A549 (cell line): ENCODE results near the gene PHPT1.

ENCODE experiments used
- BHLHE40 ChIP-seq: IDR thresholded peaks from 2 replicates; pipeline ENCODE4 v1.6.1; 2012; ENCODE audit warnings: low read depth, low read length, inconsistent platforms
- CHD2 ChIP-seq: fragments of 150-350 bp; IDR thresholded peaks from 2 replicates; pipeline ENCODE4 v1.6.1; 2014; ENCODE audit warnings: low read length; ENCODE audit not compliant: partially characterized antibody
- KDM1A ChIP-seq: fragments of 200-600 bp; sonication (generic); IDR thresholded peaks from 2 replicates; pipeline ENCODE4 v1.6.1; 2016; ENCODE audit warnings: low read depth, mild to moderate bottlenecking
- MYC ChIP-seq: IDR thresholded peaks from 2 replicates; pipeline ENCODE4 v1.6.1; 2012; ENCODE audit warnings: mild to moderate bottlenecking, inconsistent platforms, low read length, improper control_type of control experiment, borderline replicate concordance
- NR3C1 ChIP-seq: fragments of >200 bp; sonication (Bioruptor Twin); formaldehyde crosslinking; IDR thresholded peaks from 3 replicates; pipeline ENCODE4 v1.6.1; 2017
- PHF8 ChIP-seq: fragments of 200-600 bp; sonication (generic); IDR thresholded peaks from 2 replicates; pipeline ENCODE4 v1.6.1; 2016; ENCODE audit warnings: low read depth, mild to moderate bottlenecking, antibody characterized with exemption, moderate library complexity, borderline replicate concordance
- POLR2A ChIP-seq: IDR thresholded peaks from 2 replicates; pipeline ENCODE4 v1.6.1; 2012; ENCODE audit warnings: mild to moderate bottlenecking, low read length
- RCOR1 ChIP-seq: fragments of 150-350 bp; IDR thresholded peaks from 2 replicates; pipeline ENCODE4 v1.6.1; 2014; ENCODE audit warnings: antibody characterized with exemption, low read length, low read depth
- ZNF302 ChIP-seq: fragments of 250-450 bp; sonication (Bioruptor Pico); IDR thresholded peaks from 2 replicates; pipeline ENCODE4 v1.9.0; 2021; ENCODE audit warnings: inconsistent platforms, mild to moderate bottlenecking, moderate library complexity
- TF ChIP-seq, protein P1 (sequence below): fragments of >200 bp; sonication (Bioruptor Twin); formaldehyde crosslinking; IDR thresholded peaks from 3 replicates; pipeline ENCODE4 v1.5.1; 2016
- TF ChIP-seq, protein P2 (sequence below): fragments of 250-450 bp; sonication (Bioruptor Pico); IDR thresholded peaks from 2 replicates; pipeline ENCODE4 v1.5.0; 2021; ENCODE audit warnings: mild to moderate bottlenecking, moderate library complexity, borderline replicate concordance
- TF ChIP-seq, protein P3 (sequence below): fragments of 200-600 bp; sonication (generic); IDR thresholded peaks from 2 replicates; pipeline ENCODE4 v1.6.1; 2016; ENCODE audit warnings: antibody characterized with exemption, mild to moderate bottlenecking, moderate library complexity

DNA sequence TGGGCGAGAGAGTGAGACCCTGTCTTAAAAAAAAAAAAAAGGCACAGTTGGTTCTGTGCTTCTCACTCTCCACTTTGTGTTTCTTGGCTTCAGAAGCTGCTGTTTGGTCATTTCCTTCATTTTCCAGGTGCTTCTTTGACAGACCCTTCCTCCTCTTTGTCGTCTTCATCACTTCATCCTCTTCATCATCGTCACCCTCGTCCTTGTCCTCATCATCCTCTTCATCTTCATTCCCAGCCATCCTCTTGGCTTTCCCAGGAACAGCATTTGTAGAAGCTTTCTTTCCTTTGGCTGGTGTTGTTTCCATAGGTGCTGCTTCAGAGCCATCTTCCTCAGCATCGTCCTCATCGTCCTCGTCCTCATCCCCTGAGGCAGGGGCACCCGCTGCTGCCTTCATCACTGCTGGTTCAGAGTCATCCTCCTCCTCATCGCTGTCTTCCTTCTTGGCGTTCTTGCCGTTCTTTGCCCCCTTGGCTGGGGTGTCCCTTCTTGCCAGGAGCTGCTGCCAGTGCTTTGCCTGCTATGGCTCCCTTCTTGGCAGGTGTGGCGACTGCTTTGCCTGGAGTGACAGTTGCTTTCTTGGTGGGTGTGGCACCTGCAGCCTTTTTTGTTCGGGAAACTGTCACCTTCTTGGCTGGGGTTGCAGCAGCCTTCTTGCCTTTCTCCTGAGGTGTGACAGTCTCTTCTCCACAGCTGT is 34.3 kb upstream of the PHPT1 start:
- TF ChIP-seq BHLHE40 (no peak), RCOR1 (no peak), MYC (no peak), ZNF302 (CRISPR knock-in tag) (no peak), KDM1A (no peak), PHF8 (no peak), POLR2A (no peak), CHD2 (no peak), NR3C1 (no peak)
- TF ChIP-seq, protein P1, sequence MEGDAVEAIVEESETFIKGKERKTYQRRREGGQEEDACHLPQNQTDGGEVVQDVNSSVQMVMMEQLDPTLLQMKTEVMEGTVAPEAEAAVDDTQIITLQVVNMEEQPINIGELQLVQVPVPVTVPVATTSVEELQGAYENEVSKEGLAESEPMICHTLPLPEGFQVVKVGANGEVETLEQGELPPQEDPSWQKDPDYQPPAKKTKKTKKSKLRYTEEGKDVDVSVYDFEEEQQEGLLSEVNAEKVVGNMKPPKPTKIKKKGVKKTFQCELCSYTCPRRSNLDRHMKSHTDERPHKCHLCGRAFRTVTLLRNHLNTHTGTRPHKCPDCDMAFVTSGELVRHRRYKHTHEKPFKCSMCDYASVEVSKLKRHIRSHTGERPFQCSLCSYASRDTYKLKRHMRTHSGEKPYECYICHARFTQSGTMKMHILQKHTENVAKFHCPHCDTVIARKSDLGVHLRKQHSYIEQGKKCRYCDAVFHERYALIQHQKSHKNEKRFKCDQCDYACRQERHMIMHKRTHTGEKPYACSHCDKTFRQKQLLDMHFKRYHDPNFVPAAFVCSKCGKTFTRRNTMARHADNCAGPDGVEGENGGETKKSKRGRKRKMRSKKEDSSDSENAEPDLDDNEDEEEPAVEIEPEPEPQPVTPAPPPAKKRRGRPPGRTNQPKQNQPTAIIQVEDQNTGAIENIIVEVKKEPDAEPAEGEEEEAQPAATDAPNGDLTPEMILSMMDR, result no peak
- TF ChIP-seq, protein P2, sequence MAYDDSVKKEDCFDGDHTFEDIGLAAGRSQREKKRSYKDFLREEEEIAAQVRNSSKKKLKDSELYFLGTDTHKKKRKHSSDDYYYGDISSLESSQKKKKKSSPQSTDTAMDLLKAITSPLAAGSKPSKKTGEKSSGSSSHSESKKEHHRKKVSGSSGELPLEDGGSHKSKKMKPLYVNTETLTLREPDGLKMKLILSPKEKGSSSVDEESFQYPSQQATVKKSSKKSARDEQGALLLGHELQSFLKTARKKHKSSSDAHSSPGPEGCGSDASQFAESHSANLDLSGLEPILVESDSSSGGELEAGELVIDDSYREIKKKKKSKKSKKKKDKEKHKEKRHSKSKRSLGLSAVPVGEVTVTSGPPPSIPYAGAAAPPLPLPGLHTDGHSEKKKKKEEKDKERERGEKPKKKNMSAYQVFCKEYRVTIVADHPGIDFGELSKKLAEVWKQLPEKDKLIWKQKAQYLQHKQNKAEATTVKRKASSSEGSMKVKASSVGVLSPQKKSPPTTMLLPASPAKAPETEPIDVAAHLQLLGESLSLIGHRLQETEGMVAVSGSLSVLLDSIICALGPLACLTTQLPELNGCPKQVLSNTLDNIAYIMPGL (CRISPR knock-in tag), result no peak
- TF ChIP-seq, protein P3, sequence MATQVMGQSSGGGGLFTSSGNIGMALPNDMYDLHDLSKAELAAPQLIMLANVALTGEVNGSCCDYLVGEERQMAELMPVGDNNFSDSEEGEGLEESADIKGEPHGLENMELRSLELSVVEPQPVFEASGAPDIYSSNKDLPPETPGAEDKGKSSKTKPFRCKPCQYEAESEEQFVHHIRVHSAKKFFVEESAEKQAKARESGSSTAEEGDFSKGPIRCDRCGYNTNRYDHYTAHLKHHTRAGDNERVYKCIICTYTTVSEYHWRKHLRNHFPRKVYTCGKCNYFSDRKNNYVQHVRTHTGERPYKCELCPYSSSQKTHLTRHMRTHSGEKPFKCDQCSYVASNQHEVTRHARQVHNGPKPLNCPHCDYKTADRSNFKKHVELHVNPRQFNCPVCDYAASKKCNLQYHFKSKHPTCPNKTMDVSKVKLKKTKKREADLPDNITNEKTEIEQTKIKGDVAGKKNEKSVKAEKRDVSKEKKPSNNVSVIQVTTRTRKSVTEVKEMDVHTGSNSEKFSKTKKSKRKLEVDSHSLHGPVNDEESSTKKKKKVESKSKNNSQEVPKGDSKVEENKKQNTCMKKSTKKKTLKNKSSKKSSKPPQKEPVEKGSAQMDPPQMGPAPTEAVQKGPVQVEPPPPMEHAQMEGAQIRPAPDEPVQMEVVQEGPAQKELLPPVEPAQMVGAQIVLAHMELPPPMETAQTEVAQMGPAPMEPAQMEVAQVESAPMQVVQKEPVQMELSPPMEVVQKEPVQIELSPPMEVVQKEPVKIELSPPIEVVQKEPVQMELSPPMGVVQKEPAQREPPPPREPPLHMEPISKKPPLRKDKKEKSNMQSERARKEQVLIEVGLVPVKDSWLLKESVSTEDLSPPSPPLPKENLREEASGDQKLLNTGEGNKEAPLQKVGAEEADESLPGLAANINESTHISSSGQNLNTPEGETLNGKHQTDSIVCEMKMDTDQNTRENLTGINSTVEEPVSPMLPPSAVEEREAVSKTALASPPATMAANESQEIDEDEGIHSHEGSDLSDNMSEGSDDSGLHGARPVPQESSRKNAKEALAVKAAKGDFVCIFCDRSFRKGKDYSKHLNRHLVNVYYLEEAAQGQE, result no peak
